ENCODE results near the gene GFI1.

The GFI1 gene

DNA sequence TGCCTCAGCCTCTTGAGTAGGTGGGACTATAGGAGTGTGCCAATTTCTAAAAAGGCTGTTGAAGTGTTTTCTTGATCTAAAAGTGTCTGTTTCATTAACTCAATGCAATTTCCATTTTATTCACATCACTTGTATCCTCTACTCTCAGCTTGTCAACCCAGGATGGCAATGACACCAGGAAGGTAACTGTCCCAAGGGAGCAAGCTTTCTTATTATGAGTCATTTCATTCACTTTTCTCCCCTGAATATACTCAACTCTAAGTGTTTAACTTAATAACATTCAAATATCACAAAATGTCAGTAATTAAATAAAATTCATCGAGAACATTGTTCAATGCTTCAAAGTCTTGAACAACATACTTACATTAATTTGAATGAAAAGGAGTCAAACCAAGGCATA lies 22.9 kb upstream of the GFI1 start:
- TF ChIP-seq, protein P1, sequence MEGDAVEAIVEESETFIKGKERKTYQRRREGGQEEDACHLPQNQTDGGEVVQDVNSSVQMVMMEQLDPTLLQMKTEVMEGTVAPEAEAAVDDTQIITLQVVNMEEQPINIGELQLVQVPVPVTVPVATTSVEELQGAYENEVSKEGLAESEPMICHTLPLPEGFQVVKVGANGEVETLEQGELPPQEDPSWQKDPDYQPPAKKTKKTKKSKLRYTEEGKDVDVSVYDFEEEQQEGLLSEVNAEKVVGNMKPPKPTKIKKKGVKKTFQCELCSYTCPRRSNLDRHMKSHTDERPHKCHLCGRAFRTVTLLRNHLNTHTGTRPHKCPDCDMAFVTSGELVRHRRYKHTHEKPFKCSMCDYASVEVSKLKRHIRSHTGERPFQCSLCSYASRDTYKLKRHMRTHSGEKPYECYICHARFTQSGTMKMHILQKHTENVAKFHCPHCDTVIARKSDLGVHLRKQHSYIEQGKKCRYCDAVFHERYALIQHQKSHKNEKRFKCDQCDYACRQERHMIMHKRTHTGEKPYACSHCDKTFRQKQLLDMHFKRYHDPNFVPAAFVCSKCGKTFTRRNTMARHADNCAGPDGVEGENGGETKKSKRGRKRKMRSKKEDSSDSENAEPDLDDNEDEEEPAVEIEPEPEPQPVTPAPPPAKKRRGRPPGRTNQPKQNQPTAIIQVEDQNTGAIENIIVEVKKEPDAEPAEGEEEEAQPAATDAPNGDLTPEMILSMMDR (IDR thresholded peaks at IDR 0.05; ENCODE audit: extremely low read depth, missing control alignments): no peak

DNA sequence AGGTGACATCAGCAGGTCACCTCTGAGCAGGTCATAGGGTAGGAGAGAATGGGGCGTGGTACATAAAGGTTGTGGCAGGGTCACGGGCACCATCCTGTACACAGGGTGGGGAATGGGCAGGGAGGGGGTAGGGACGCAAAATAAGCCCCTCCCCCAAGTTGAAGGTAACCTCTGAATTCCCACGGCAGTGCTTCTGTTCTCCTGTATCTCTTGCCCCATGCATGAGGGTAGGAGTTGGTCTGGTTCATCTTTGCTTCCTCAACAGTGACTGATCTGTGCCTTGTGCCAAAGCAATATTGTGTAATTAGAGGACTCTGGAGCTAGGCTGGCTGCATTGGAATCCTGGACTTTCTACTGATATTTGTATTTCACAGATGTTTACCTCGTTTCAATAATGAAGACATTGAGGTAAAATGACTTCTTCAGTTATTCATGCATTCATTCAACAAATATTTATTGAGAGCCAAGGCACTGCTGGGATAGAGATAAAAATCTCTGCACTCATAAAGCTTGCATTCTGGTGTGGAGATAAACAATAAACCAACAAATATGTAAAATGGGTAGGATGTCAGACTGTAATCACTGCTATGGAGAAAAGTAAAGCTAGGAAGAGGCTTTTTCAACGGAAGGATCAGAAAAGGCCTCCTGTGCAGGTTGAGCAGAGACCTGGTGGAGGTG lies 18.4 kb upstream of the GFI1 start:
- no peak for DNase-seq (ENCODE audit: low spot score)
- TF ChIP-seq, protein P1 (IDR thresholded peaks at IDR 0.05; ENCODE audit: extremely low read depth, missing control alignments): no peak

More for the DNA sequence above, 22.9 kb upstream of the GFI1 start:
- no peak for DNase-seq (ENCODE audit: low spot score)

DNA sequence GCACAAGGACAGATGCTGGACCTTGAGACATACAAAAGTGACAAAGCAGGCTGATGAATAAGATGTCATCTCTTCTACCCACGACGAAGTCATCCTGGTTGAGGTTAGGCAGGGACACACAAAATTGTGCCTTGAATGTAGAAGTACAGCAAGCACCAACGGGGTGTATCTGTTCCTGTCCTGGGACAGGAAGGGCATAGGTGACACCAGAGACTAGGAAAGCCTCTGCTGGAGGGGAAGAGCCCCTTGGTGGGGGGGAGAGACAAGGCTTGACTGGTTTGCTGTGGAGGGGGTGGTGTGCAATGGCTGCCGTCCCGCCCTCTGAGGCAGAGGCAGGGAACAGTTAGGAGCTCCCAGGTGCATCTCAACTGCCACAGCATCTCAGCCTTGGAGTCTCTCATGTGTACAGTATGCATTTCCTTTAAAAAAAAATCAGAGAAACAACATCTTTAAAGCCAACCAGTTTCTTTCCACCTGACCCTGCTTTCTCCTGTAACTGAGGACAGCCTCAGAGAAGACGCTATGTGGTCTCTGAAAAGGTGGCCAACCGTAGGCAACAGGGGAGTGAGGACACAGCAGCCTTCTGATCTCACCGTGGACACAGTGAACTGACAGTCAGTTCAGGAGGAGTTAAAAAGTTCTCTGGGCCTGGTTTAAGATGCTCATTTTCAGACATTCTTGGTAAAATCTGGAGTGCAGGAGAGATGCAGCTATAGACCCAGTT lies 17.7 kb upstream of the GFI1 start:
- no peak for DNase-seq (ENCODE audit: low spot score)
- TF ChIP-seq, protein P1 (IDR thresholded peaks at IDR 0.05; ENCODE audit: extremely low read depth, missing control alignments): no peak

DNA sequence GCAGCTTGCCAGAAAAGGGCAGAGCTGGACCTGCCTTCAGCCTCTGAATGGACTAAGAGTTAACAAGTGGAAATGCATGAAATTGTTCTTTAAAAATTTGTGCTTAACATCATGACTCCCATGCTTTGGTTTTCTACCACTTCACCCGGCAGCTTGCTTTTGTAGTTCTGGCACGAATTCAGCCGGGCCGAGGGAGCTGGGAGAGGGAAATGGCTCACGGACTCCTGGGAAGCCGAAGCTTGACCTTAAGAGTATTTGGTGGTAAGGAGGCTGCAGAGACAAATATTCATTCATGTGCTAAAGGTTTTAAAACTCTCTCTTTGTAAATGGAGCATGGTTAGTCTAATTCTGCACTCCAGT lies 17.2 kb upstream of the GFI1 start:
- TF ChIP-seq, protein P1 (IDR thresholded peaks at IDR 0.05; ENCODE audit: extremely low read depth, missing control alignments): no peak

DNA sequence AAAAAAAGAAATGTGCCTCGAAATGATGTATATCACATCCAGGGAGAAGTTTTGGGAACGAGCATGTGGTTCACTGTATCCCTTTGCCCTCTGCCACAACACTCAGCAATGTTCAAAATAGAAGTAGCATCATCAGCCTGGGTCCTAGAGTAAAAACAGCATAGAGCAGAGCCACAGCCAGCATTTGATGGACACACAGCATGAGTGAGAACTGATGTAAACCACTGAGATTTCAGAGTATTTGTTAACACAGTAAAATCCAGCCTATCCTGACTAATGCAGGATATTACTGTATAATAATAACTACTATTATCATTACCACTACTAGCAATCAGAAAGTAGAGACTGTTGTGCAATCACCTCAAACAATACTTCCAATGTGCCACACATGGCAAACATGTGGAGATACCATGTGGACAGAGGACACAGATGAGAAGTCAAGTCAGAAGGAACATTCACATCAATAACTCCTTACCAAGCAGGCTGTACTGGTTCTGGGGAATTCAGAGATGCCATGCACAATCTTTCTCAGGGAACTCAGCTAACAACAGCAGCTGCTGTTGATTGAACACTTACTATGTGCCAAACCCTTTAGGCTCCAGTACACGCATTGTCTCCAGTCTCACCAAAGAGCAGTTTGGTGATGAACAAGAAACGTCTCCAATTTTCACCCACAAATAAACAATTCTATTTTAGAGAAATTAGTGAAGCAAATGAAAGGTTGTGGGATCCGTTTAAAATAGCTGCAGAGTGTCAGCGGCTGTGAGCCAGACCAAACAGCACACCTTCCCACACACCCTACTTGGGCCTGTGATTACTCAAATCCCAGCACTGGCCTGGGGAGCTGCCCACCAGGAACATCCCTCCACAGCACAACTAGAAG lies 16.6 kb upstream of the GFI1 start:
- TF ChIP-seq, protein P1 (IDR thresholded peaks at IDR 0.05; ENCODE audit: extremely low read depth, missing control alignments): no peak
- peak; percentile 15 for DNase-seq (ENCODE audit: low spot score)

More for the DNA sequence above, 17.2 kb upstream of the GFI1 start:
- no peak for DNase-seq (ENCODE audit: low spot score)

DNA sequence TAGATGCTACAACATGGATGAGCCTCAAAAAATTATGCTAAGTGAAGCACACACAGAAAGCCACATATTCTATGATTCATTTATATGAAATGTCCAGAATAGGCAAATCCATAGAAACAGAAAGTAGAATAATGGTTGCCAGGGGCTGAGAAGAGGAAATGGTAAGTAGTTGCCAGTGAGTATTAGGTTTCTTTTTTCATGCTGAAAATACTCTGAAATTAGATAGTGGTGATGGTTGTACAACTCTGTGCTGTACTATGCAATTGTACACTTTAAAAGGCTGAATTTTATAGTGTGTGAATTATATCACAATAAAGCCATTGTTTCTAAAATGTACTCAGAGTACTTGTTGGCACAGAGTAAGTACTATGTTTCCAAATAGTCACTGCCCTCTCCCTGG lies 15.5 kb upstream of the GFI1 start:
- no peak for DNase-seq (ENCODE audit: low spot score)
- TF ChIP-seq, protein P1 (IDR thresholded peaks at IDR 0.05; ENCODE audit: extremely low read depth, missing control alignments): no peak

DNA sequence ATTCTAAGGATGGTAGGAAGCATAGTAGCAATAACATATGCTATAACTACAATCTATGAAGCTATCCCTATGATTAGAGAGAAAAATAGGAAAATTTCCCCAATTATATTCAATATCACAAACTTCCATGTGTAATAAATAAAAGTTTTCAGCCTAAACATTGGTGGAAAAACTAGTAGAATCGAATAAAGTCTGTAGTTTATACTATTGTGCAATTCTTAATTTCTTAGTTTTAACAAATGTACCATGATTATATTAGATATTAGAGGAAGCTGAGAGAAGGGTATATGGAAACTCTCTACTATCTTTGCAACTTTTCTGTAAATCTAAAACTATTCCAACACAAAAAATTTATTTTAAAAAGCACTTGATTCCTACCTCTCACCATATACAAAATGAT lies 13.8 kb upstream of the GFI1 start:
- DNase-seq (ENCODE audit: low spot score): no peak
- TF ChIP-seq, protein P1 (IDR thresholded peaks at IDR 0.05; ENCODE audit: extremely low read depth, missing control alignments): no peak
